ENCODE results near the gene PFDN6. TPM values are rescaled to one million over a fixed set of nuclear protein-coding genes. Genes with fewer than 3 reads are reported as not detected.

Gene PFDN6
- total RNA-seq = 47.1 and 52.0 TPM in 2 replicates

DNA sequence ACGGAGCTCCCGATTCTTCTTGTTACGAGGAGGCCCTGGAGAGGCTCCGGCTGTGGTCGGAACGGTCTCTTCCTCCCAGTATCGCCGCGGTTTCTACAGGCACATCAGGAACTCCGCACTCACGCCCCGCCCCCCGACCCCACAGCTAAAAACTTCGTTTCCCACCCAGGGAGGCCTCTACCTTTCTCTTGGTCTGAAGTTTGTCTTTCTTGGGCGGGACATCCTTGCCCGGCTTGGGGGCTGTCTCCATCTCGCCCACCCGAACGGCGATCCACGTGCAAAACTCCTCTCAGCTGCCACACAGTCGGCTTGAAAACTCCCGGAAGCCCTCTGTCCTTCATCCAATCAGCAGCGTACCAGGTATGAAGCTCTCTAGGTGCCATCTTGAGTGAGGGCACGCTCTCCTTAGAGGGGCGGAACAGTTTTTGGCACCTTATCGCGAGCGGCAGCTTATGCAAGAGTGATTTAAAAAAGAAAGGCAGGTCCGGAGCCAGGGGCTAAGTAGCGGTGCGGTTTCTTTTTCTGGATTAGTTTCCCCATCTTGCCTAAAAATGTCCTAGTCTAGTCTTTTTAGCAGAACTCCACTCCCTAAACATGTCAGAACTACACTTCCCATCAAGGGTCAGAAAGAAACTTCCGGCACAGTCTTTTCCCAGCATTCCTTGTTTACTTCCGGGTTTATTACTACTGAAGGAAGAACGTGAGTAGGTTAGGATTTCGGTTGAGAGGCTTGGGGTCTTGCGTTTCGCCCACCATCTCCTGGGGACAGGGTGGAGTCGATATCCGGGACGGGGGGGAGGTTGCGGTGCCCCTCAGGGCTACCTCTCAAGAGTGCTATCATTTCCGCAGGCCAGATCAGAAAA, at the start of gene PFDN6, which contains the start of gene WDR46:
TSS of gene PFDN6 (plus strand) at position 681 of the 863 bp plus-strand sequence. CDS start 256 bp downstream, outside the sequence.
TSS of gene WDR46 (minus strand) at position 319 of the 863 bp plus-strand sequence. CDS start at position 250, 69 bp downstream.

DNA sequence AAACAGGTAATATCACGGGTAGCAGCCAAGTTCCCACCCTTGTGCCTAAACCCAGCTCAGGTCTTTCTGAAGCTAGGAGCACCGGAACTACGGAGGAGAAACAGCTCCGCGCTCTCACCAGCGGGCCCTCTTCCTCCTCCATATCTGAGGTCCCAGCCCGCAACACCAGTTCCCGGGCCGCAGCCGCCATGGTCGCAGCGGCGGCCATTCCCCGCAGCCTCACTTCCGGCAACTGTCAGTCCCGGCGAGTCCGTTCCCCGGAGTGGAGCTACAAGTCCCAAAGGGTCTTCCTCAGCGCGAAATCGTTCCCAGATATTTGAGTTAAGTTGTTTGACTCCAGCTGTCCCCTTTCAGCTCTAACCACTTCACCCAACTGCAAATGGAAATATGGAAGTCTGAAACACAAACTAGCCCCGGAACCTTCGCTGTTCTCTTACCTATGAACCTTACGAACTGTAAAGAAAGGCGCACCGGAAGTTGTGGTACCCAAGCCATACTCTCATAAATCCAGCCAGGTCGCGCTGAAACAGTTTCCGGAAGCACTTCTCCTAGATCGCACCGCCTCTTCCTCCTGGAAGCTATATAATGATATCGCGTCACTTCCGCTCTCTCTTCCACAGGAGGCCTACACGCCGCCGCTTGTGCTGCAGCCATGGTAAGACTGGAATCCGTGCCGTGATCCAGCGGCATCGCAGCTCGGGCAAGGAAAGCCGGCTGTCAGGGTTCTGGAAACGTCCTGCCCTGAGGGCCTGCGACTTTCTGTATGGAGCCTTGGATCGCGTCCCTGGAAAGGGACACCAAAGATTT, 17.7 kb upstream of the PFDN6 start, which contains the start of the genes RPS18 and VPS52:
TSS of gene RPS18 (plus strand) at position 608 of the 807 bp plus-strand sequence. CDS start at position 653, 45 bp downstream.
TSS of gene VPS52 (minus strand) at position 409 of the 807 bp plus-strand sequence. CDS start at position 208, 201 bp downstream.

DNA sequence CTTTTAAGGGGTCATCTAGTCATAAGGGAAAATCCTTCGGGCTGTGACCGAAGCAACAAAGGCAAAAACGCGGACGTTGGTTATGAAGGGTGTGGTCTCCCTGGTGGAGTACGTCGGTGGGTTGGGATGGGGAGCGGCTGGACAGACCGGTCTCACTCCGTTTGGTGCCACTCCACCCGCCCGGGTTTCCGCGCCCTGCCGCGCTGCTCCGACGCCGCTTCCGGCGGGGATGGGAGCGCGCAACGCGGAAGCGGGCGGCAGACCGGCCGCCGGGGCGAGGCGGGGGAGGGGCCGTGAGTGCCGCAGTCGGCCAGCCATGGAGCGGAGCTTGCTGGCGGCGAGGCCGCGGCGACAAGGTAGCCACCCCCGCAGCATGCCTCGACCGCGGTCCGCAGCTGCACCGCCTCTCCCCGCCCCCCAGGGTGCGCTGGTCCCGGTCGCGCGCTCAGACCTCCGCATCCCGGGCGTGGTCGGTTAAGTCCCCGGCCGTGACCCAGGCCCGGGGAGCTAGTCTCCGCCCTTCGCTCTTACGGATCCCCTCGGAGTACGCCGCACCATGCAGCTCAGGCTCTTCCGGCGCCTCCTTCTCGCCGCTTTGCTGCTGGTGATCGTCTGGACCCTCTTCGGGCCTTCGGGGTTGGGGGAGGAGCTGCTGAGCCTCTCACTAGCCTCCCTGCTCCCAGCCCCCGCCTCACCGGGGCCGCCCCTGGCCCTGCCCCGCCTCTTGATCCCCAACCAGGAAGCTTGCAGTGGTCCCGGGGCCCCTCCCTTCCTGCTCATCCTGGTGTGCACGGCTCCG, 12.3 kb upstream of the PFDN6 start, which contains the start of gene B3GALT4:
TSS of gene B3GALT4 (plus strand) at position 260 of the 799 bp plus-strand sequence. CDS start at position 557, 297 bp downstream.

GRCh38 chr6:33298773-33299236, 9.4 kb downstream of the PFDN6 start, which contains the start of gene RGL2:
Gene RGL2 (minus strand): TSS chr6:33298942. CDS start chr6:33298610, 332 bp downstream.

DNA sequence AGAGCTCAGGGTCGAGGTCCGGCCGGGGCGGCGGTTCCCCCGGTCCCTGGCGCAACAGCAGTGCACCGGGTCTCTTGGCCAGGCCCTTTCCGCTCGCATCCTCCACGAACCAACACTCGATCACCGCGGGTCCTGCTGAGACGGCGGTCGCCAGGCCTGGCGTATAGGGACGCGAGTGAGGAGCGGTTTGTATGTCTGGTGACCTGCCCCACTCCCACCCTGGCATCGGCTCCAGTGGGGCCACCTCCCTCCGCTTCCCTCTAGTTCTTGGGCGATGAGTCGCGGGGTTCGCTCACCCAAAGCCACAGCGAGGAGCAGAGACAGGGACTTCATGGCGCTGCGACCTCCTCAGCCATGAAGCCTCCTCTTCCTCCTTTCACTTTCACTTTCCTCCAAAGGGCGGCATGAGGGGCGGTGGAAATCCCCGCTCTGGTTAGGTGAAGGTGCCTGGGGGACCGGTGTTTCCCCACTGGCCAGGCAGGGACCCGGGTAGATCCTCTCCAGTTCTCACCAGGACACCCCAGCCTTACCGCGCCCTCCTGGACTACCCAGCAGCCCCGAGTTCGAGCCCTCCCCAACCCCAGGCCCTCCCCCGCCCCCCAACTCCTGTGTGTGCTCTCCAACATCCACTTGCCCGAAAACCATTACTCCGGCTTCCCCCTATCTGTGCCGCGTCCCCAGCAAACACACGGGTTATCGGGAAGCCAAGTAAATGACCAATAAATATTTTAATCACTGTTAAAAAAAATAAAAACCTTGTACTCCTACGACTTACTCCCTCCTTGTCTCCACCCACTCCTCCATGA, 24.5 kb downstream of the PFDN6 start, which contains the start of gene TAPBP:
TSS of gene TAPBP (minus strand) at position 370 of the 806 bp plus-strand sequence. CDS start at position 333, 37 bp downstream.

DNA sequence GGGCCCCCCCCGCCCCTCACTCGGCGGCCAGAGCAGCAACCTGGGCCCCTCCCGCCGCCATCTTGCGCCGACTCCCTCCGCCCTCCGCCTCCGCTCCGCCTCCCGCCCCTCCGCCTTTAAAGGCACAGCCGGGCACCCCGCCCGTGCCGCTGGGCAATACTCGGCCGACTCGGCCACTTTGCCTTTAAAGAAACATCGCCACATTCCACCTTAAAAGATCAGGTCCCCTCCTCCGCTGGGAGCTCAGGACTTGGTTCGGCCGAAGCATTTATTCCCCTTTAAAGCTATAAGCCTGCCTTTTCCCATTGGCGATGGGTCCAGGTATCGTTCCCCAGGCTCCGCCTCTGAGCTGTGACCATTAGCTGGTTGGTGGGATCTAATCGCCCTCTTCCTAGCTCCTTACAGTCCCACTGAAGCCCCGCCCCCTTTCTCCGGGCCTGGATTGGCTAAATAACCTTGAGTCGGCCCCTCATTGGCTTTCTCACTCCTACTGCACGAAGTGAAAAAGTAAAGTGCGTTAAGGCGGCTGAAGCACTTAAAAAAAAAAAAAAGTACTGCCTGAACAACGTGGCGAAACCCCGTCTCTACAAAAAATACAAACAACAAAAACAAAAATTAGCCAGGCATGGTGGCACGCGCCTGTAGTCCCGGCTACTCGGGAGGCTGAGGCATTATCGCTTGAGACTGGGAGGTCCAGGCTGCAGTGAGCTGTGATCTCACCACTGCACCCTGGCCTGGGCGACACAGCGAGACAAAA, 28.4 kb downstream of the PFDN6 start, which contains the start of gene ZBTB22:
TSS of gene ZBTB22 (minus strand) at position 76 of the 757 bp plus-strand sequence. CDS start 828 bp downstream, outside the sequence.

Other genes with a start within 250 kb of the PFDN6 start
- 1.9 and 3.5 TPM in 2 replicates for gene HLA-DPA1, start 216.0 kb upstream of the PFDN6 start, total RNA-seq
- gene HLA-DPB1, start 213.6 kb upstream of the PFDN6 start, total RNA-seq = 6.3 and 9.2 TPM in 2 replicates
- gene COL11A2, start 97.1 kb upstream of the PFDN6 start, total RNA-seq = 0.09 and 0.19 TPM in 2 replicates
- gene RXRB, start 88.9 kb upstream of the PFDN6 start, total RNA-seq = 18.3 and 20.6 TPM in 2 replicates
- 108 and 126 TPM in 2 replicates for gene SLC39A7, start 88.7 kb upstream of the PFDN6 start, total RNA-seq
- 3.6 and 4.7 TPM in 2 replicates for gene HSD17B8, start 84.9 kb upstream of the PFDN6 start, total RNA-seq
- 17.6 and 23.9 TPM in 2 replicates for gene RING1, start 81.1 kb upstream of the PFDN6 start, total RNA-seq
- gene VPS52, start 17.7 kb upstream of the PFDN6 start, total RNA-seq = 30.0 and 35.5 TPM in 2 replicates
- gene RPS18, start 17.5 kb upstream of the PFDN6 start, total RNA-seq = 6,632 and 6,752 TPM in 2 replicates
- 2.1 and 3.3 TPM in 2 replicates for gene B3GALT4, start 12.5 kb upstream of the PFDN6 start, total RNA-seq
- gene WDR46, start 362 bp upstream of the PFDN6 start, total RNA-seq = 89.8 and 104 TPM in 2 replicates
- gene RGL2, start 9.3 kb downstream of the PFDN6 start, total RNA-seq = 34.2 and 41.3 TPM in 2 replicates
- gene TAPBP, start 24.5 kb downstream of the PFDN6 start, total RNA-seq = 33.2 and 55.3 TPM in 2 replicates
- gene ZBTB22, start 28.1 kb downstream of the PFDN6 start, total RNA-seq = 11.2 and 18.4 TPM in 2 replicates
- gene DAXX, start 33.4 kb downstream of the PFDN6 start, total RNA-seq = 54.9 and 68.0 TPM in 2 replicates
- 8.0 and 25.3 TPM in 2 replicates for gene KIFC1, start 102.2 kb downstream of the PFDN6 start, total RNA-seq
- 7.6 and 12.4 TPM in 2 replicates for gene PHF1, start 121.4 kb downstream of the PFDN6 start, total RNA-seq
- gene CUTA, start 128.5 kb downstream of the PFDN6 start, total RNA-seq = 46.1 and 59.4 TPM in 2 replicates
- 1.6 and 2.2 TPM in 2 replicates for gene SYNGAP1, start 130.5 kb downstream of the PFDN6 start, total RNA-seq
- gene ZBTB9, start 165.0 kb downstream of the PFDN6 start, total RNA-seq = 5.5 and 5.9 TPM in 2 replicates